ENCODE measurements around the gene KATNB1. TPM values are rescaled to one million over a fixed set of nuclear protein-coding genes. Genes with fewer than 3 reads are reported as not detected.

The KATNB1 gene
- total RNA-seq, 1 experiment from 2014 or later = 8.1 TPM

DNA sequence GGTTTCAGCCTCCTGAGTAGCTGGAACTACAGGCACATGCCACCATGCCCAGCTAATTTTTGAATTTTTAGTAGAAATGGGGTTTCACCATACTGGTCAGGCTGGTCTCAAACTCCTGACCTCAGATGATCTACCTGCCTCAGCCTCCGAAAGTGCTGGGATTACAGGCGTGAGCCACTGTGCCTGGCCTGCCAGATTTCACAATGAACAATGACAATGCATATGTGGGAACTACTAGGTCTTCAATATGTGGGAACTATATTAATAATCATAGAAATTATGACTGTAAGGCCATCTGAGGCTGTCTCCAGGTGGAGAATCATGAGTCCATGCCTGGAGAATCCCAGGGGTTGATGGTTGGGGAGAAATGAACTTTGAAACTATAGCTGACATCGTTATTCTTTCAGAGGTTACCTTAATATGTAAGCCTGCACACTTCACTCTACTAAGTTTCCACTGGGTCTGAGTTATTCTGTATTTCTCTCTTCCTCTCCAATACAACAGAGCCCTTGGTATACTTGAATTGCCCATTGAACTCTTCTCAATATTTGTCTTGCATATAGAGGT lies 48.1 kb upstream of the KATNB1 start:
- TF ChIP-seq SIN3A (IDR thresholded peaks at IDR 0.05; ENCODE audit: borderline replicate concordance, insufficient read depth, low read depth, low read length) (no peak), TCF7L2 (IDR thresholded peaks at IDR 0.05; ENCODE audit: low read depth, low read length) (no peak), POLR2AphosphoS5 (IDR thresholded peaks at IDR 0.05; ENCODE audit: low read depth, low read length) (no peak)
- TF ChIP-seq, protein P1, sequence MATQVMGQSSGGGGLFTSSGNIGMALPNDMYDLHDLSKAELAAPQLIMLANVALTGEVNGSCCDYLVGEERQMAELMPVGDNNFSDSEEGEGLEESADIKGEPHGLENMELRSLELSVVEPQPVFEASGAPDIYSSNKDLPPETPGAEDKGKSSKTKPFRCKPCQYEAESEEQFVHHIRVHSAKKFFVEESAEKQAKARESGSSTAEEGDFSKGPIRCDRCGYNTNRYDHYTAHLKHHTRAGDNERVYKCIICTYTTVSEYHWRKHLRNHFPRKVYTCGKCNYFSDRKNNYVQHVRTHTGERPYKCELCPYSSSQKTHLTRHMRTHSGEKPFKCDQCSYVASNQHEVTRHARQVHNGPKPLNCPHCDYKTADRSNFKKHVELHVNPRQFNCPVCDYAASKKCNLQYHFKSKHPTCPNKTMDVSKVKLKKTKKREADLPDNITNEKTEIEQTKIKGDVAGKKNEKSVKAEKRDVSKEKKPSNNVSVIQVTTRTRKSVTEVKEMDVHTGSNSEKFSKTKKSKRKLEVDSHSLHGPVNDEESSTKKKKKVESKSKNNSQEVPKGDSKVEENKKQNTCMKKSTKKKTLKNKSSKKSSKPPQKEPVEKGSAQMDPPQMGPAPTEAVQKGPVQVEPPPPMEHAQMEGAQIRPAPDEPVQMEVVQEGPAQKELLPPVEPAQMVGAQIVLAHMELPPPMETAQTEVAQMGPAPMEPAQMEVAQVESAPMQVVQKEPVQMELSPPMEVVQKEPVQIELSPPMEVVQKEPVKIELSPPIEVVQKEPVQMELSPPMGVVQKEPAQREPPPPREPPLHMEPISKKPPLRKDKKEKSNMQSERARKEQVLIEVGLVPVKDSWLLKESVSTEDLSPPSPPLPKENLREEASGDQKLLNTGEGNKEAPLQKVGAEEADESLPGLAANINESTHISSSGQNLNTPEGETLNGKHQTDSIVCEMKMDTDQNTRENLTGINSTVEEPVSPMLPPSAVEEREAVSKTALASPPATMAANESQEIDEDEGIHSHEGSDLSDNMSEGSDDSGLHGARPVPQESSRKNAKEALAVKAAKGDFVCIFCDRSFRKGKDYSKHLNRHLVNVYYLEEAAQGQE (IDR thresholded peaks at IDR 0.05; ENCODE audit: insufficient read depth in 1 of 2, low read depth in 2 of 2, low read length in 1 of 2) = no peak
- TF ChIP-seq, protein P2, sequence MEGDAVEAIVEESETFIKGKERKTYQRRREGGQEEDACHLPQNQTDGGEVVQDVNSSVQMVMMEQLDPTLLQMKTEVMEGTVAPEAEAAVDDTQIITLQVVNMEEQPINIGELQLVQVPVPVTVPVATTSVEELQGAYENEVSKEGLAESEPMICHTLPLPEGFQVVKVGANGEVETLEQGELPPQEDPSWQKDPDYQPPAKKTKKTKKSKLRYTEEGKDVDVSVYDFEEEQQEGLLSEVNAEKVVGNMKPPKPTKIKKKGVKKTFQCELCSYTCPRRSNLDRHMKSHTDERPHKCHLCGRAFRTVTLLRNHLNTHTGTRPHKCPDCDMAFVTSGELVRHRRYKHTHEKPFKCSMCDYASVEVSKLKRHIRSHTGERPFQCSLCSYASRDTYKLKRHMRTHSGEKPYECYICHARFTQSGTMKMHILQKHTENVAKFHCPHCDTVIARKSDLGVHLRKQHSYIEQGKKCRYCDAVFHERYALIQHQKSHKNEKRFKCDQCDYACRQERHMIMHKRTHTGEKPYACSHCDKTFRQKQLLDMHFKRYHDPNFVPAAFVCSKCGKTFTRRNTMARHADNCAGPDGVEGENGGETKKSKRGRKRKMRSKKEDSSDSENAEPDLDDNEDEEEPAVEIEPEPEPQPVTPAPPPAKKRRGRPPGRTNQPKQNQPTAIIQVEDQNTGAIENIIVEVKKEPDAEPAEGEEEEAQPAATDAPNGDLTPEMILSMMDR (IDR thresholded peaks at IDR 0.05) = no peak
- no TSS peak for BruUV-seq (replicated peaks)
- no peak overlapping the region for H3K27ac ChIP-seq (ENCODE audit: low read length)
- ChIA-PET POLR2A (no interaction called here), CTCF (interaction anchor here (0.7 kb wide), 1 partner anchor 252 kb away, joined by 4 read pairs; no protein-coding TSS in a partner anchor)
- no peaks in the 10 kb centered on the region for H3K9me3 ChIP-seq (ENCODE audit: control insufficient read depth, insufficient read depth, low read depth, low read length)
- DNase-seq (ENCODE audit: low read depth, low spot score) (no peak), ATAC-seq (no peak)
- in situ Hi-C loops (cut with HindIII; ENCODE audit: low pct_unique_long_range_greater_than_20kb, low sequenced_read_pairs) (no loop called here), intact Hi-C loops (cut with micrococcal nuclease; ENCODE audit: unreplicated experiment) (no loop called here)
- H3K4me3 ChIP-seq (ENCODE audit: low read depth in 2 of 2, low read length in 2 of 2) = no peak overlapping the region
- H3K4me1 ChIP-seq (ENCODE audit: control insufficient read depth, insufficient read depth, low read length) = no peaks in the 10 kb centered on the region
- H3K27me3 ChIP-seq (ENCODE audit: control insufficient read depth, insufficient read depth, low read length) = no peaks in the 10 kb centered on the region
- H3K36me3 ChIP-seq (ENCODE audit: control insufficient read depth, insufficient read depth, low read length) = no peaks in the 10 kb centered on the region

DNA sequence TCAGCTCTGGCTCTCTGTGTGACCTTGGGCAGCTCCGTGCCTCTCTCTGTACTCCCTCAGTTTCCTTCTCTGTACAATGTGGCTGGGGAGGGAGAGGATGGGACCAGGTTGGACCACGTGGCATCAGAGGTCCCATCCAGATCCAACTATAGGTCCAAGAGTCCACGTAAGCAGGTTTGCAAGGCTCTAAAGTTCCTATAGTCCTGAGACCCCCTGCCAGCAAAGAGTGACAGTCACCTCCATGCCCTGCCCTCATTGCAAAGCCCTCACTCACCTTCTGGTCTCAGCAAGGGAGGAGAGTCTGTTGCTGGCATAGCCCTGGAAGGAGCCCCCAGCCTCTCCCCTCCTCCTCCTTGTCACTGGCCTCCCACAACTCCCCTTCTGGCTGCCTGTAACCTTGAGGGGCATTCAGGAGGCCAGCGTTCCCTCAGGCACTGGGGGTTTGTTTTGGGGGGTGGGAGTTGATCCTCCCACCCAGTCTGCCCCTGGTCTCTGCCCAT lies 47.0 kb upstream of the KATNB1 start:
- H3K27ac ChIP-seq (ENCODE audit: low read length) = no peak overlapping the region
- no peak for TF ChIP-seq TCF7L2 (IDR thresholded peaks at IDR 0.05; ENCODE audit: low read depth, low read length)
- TF ChIP-seq, protein P2 (IDR thresholded peaks at IDR 0.05) = no peak
- TF ChIP-seq, protein P1 (IDR thresholded peaks at IDR 0.05; ENCODE audit: insufficient read depth in 1 of 2, low read depth in 2 of 2, low read length in 1 of 2) = no peak
- no peak for TF ChIP-seq POLR2AphosphoS5 (IDR thresholded peaks at IDR 0.05; ENCODE audit: low read depth, low read length)
- no peak for TF ChIP-seq SIN3A (IDR thresholded peaks at IDR 0.05; ENCODE audit: borderline replicate concordance, insufficient read depth, low read depth, low read length)
- no peaks in the 10 kb centered on the region for H3K4me1 ChIP-seq (ENCODE audit: control insufficient read depth, insufficient read depth, low read length)
- in situ Hi-C loops (cut with HindIII; ENCODE audit: low pct_unique_long_range_greater_than_20kb, low sequenced_read_pairs) (no loop called here), intact Hi-C loops (cut with micrococcal nuclease; ENCODE audit: unreplicated experiment) (no loop called here)
- H3K36me3 ChIP-seq (ENCODE audit: control insufficient read depth, insufficient read depth, low read length) = no peaks in the 10 kb centered on the region
- H3K9me3 ChIP-seq (ENCODE audit: control insufficient read depth, insufficient read depth, low read depth, low read length) = no peaks in the 10 kb centered on the region
- ChIA-PET POLR2A (no interaction called here), CTCF (no interaction called here)
- ATAC-seq (no peak), DNase-seq (ENCODE audit: low read depth, low spot score) (no peak)
- no peak overlapping the region for H3K4me3 ChIP-seq (ENCODE audit: low read depth in 2 of 2, low read length in 2 of 2)
- no TSS peak for BruUV-seq (replicated peaks)
- no peaks in the 10 kb centered on the region for H3K27me3 ChIP-seq (ENCODE audit: control insufficient read depth, insufficient read depth, low read length)
